HG02840 (cell line): ENCODE results near the gene FBXO21.

Experiments used
- ATAC-seq: cut with Tn5 transposase; IDR thresholded peaks from one replicate; pipeline ENCODE4 v1.9.1; 2021; ENCODE audit warnings: mild to moderate bottlenecking, moderate library complexity, moderate number of reproducible peaks; ENCODE audit not compliant: unreplicated experiment, low FRiP score

Gene FBXO21

DNA sequence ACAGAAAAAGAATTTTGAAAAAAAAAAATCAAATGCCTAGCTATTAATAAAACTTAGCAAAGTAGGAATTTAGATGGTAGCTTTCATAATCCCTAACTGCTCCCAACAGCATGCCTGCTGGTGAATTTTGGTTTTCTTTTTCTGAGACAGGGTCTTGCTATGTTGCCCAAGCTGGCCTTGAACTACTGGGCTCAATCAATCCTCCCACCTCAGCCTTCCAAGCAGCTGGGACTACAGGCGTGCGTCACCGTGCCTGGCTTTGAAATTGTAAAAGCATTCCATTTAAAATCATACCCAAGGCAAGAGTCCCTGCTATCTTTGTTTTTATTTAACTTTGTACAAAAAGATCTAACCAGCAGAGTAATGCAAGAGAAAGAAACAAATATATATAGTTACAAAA is 20.7 kb downstream of the FBXO21 start:
- no peak for ATAC-seq

GRCh38 chr12:117168976-117169375 is 21.3 kb downstream of the FBXO21 start:
- no peak for ATAC-seq

GRCh38 chr12:117167769-117168168 is 22.5 kb downstream of the FBXO21 start:
- no peak for ATAC-seq

GRCh38 chr12:117166107-117166506 is 24.2 kb downstream of the FBXO21 start:
- no peak for ATAC-seq

- no peak for ATAC-seq
Measured at GRCh38 chr12:117165342-117165741, 24.9 kb downstream of the FBXO21 start.

DNA sequence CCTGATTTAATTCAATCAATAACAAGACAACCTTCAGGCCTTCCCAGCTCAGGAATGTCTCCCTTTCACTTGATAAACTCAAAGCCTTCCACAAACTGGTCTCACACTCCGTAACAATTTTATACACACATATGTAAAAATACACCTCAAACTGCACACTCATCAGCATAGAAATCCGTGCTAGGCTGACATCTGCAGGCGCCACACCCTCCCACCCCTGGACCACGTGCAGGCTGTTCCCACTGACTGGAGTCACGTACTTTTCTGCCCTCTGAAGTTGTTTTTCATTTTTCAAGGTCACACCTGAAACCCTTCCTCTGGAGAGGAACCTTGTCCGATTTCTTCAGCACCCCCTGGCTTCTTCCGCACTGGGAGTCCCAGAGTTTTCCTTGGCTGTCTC is 27.6 kb downstream of the FBXO21 start:
- no peak for ATAC-seq

GRCh38 chr12:117162167-117162539 is 28.1 kb downstream of the FBXO21 start:
- no peak for ATAC-seq

GRCh38 chr12:117161460-117162166 is 28.7 kb downstream of the FBXO21 start:
- no peak for ATAC-seq

DNA sequence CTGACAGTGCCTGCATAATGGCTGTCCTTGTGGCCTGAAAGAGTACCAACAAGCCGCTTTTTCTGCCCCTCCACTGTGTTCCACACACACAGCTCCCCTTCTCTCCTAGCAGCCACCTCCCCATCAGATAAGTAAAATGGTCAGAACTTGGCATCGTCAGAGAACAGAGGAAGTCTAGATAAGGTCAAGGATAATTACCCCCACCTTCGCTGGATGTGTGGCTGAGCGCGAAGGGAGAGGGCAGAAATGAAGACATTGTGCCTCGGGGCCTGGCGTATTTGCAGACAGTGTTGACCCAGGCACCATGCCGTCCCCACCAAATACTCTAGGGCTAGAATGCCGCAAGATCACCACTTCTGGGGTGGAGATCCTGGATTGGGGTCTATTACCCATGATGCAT is 30.6 kb downstream of the FBXO21 start:
- ATAC-seq = no peak

DNA sequence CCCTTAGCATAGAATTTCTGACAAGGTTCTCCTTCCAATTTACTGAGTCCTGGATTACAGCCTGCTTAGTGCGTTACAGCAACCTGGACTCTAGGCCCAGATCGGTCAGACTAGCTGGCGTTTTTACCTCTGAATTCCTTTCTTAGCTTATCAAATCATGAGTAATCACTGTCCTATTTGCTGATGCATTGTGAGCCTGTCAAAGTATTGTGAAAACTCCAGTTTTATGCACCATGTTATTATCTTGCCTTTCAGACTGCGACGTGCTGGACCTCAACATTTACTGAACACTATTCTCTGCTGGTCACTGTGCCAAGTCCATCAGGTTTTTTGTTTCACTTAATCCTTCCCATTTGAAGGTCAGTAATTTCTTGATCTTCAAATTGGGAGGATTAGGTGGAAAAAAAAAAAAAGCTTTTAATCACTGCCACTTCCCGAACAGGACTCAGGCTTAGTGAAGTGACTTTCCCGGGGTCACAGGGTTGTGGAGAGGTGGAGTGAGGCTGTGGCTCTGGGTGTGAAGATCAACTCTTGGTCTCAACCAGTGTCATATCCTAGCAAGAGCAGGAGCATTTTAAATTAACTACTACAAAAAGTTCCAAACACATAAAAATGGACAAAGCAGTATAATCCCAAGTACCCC is 31.2 kb downstream of the FBXO21 start:
- no peak for ATAC-seq

DNA sequence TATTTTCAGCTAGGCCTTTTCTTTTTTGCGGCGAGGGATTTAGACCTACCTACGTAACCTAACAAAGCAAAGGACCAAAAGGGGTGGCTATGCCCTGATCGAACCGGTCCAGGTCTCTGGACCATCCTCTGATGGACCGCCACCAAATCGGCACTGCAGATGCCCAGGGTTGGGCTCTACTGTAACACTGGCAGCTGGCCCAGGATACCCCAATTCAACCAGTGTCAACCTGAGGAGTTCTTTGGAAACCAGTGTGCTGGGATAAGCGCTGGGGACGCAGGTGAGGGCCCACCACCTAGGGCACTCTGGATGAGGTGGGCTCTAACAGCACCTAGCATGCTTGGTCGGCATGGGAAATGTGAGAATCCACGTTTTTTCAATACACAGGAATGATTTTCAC is 32.2 kb downstream of the FBXO21 start:
- no peak for ATAC-seq

DNA sequence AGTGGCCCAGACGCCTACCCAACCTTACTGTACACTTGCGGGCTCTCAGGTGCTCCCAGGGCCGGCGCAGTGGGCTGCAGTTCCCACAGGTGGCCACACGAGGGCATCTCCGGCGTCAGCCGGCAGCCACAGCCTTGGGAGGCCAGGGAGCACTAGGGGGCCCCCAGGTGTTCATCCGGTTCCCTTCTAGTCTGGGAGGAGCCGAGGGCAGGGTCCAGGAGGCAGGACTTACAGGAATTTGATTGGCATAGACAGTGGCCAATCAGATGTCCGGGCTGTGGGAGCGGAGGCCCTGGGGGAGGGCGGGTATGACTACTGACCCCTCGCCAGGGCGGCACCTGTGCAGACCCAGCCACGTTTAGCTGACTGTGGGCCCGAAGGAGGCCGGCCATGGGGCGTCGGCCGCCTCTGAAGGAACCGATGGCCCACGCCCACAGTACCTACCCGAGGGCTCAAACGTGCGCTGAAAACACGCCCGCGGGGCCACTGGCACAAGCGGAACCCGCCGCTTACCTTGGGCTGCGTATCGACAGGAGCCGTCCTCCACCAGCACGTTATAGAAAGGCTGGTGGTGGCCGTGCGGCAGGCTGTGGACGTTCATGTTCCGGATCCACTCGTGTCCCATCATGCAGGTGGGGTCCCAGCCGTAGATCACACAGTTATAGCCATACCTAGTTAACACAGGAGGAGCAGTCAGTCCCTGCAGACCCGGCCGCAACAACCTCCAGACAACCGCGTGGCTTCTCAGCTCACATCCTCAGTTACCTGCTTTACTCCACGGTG is 34.8 kb downstream of the FBXO21 start:
- ATAC-seq = no peak

- no peak for ATAC-seq
Measured at GRCh38 chr12:117152793-117153775, 37.2 kb downstream of the FBXO21 start.

- ATAC-seq = no peak
Measured at GRCh38 chr12:117151403-117152031, 38.8 kb downstream of the FBXO21 start.

- ATAC-seq = no peak
Measured at GRCh38 chr12:117149431-117149830, 40.8 kb downstream of the FBXO21 start.

DNA sequence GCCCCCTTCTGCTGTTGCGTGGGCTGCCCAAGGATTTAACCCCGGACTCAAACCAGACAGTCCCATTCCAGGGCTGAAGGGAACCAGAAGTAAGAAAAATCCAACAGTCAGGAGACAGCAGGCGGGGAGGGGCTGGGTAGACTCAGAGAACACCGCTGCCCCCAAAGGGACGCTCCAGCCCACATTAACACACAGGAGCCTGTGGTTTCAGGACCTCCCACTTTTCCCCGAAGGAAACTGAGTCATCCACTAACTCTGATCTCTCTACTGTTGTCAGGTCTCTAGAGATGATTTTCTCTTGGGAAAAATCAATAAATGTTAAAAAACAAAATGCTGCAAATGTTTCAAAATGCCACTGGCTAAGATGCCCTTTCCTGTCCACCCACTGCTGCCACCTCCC is 41.6 kb downstream of the FBXO21 start:
- ATAC-seq = no peak

DNA sequence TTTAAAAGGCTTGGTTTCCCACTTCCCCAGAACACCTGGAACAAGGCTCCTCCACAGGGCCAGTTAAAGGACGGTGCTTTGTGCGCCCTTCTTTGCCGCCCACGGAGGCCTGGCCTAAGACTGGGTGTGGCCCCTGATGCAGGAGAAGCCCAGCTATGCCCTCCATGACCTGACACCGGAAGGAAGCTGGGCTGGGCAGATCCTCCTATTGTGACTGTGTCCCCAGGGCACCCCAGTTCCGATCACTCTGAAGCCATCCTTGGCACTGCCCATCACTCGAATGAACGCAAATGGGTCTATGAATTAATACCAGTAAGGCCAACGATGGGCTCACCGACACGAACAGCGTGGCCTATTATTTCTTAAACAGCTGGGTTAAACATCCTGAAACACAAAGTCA is 42.6 kb downstream of the FBXO21 start:
- no peak for ATAC-seq

DNA sequence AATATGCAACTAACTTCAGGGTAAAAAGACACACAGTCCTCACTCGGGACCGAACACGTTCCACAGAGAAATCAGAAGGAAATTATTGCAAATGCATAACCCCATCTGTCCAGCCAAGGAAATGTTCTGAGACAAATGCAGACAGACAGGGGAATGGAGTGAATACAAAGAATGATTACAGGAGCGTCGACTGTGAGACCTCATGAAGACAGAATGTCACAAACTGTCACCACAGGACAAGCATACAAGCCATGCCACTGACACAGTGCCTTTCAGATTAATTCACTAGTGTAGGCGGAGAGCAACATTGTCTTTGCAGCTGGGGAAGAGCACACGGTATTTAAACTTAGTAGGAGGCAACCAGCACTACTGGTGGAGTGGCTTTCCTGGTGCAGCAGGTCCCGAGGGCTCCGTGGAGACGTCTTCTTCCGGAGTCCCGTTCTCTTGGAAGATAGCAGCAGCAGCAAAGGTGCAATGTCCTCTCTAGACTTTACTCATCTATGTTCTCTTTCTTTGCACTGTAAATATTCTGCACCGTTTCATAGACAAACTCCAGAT is 44.6 kb downstream of the FBXO21 start:
- no peak for ATAC-seq

- no peak for ATAC-seq
Measured at GRCh38 chr12:117144599-117144998, 45.7 kb downstream of the FBXO21 start.
